Panc1 (cell line): Measurements from ENCODE around the gene H3-3A. TPM values are rescaled to one million over a fixed set of nuclear protein-coding genes. Genes with fewer than 3 reads are reported as not detected.
A peak's percentile ranks its signal among the peaks of the same experiment; 100 is the strongest.

ENCODE experiments used
- ATAC-seq: fragments of 200-7000 bp; cut with Tn5 transposase; 2 replicates; pipeline ENCODE4 v1.9.1; 2020; ENCODE audit warnings: mild to moderate bottlenecking, moderate library complexity
- BruUV-seq: library from RNA; stranded (reverse); fragments of 400-500 nt; replicated peaks from 2 replicates; lab custom pipeline; 2021; lab: Mats Ljungman, UMichigan
- CTCF ChIA-PET: fragments of 300-600 bp; sonication (Branson Sonifier 250); formaldehyde crosslinking; loops from one replicate; lab custom pipeline; 2022; ENCODE audit warnings: antibody characterized with exemption; lab: Charles Lee
- POLR2A ChIA-PET: fragments of 300-600 bp; sonication (Branson Sonifier 250); formaldehyde crosslinking; loops from one replicate; lab custom pipeline; 2022; ENCODE audit warnings: antibody characterized with exemption; lab: Charles Lee
- DNase-seq: peaks from one replicate; pipeline ENCODE4 v3.0.0-alpha.2; 2010; ENCODE audit warnings: low read depth, low spot score
- H3K27ac ChIP-seq: 2 replicates; pipeline ENCODE4 v1.5.1; 2011; ENCODE audit warnings: mild to moderate bottlenecking, low read length, inconsistent platforms
- H3K27me3 ChIP-seq: fragments of 200-500 bp; sonication (Bioruptor generic); 2 replicates; pipeline ENCODE4 v1.6.0; 2014; ENCODE audit warnings: low read length, inconsistent platforms; ENCODE audit not compliant: control insufficient read depth, insufficient read depth
- H3K36me3 ChIP-seq: fragments of 200-500 bp; sonication (Bioruptor generic); 2 replicates; pipeline ENCODE4 v1.5.1; 2014; ENCODE audit warnings: inconsistent platforms, mild to moderate bottlenecking, low read length, moderate library complexity; ENCODE audit not compliant: control insufficient read depth, insufficient read depth
- H3K4me1 ChIP-seq: 2 replicates; pipeline ENCODE4 v1.5.1; 2011; ENCODE audit warnings: inconsistent platforms, mild to moderate bottlenecking, low read length, moderate library complexity; ENCODE audit not compliant: control insufficient read depth, insufficient read depth
- H3K4me3 ChIP-seq, 2 experiments: 2 replicates each; pipeline ENCODE4 v1.5.1; 2011 to 2012; ENCODE audit warnings: low read depth in 2 of 2, low read length in 2 of 2, mild to moderate bottlenecking in 2 of 2, inconsistent platforms in 1 of 2, moderate library complexity in 1 of 2
- H3K9me3 ChIP-seq: fragments of 200-500 bp; sonication (Bioruptor generic); 2 replicates; pipeline ENCODE4 v1.5.1; 2014; ENCODE audit warnings: low read depth, mild to moderate bottlenecking, inconsistent platforms, low read length, moderate library complexity; ENCODE audit not compliant: control insufficient read depth, insufficient read depth
- CTCF ChIP-seq: fragments of 450-650 bp; IDR thresholded peaks from 2 replicates; pipeline ENCODE4 v1.5.1; 2017; ENCODE audit warnings: mild to moderate bottlenecking
- POLR2AphosphoS5 ChIP-seq: IDR thresholded peaks from 2 replicates; pipeline ENCODE4 v1.6.1; 2012; ENCODE audit warnings: mild to moderate bottlenecking, low read depth, low read length, moderate library complexity
- REST ChIP-seq, 2 experiments: IDR thresholded peaks; 2 replicates each; pipeline ENCODE4 v1.6.1; 2011 to 2012; ENCODE audit warnings: low read depth in 2 of 2, control low read depth in 1 of 2, low read length in 1 of 2, mild to moderate bottlenecking in 1 of 2, moderate library complexity in 1 of 2; ENCODE audit not compliant: insufficient read depth in 1 of 2
- SIN3A ChIP-seq: IDR thresholded peaks from 2 replicates; pipeline ENCODE4 v1.6.1; 2012; ENCODE audit warnings: low read depth, mild to moderate bottlenecking, low read length, moderate library complexity, borderline replicate concordance; ENCODE audit not compliant: insufficient read depth
- TCF7L2 ChIP-seq: IDR thresholded peaks from 2 replicates; pipeline ENCODE4 v1.6.1; 2011; ENCODE audit warnings: mild to moderate bottlenecking, low read depth, low read length, inconsistent platforms
- in situ Hi-C: cut with HindIII; loops from 2 replicates; pipeline ENCODE4 v1.10.0; 2016; ENCODE audit warnings: low sequenced_read_pairs, low pct_unique_long_range_greater_than_20kb
- intact Hi-C: fragments of 100-400 bp; cut with micrococcal nuclease; formaldehyde crosslinking; loops from one replicate; pipeline ENCODE4 v1.10.0; 2022; ENCODE audit not compliant: unreplicated experiment
- total RNA-seq: library from RNA; stranded (reverse); gene quantifications from one replicate; pipeline ENCODE4 v1.2.1, GENCODE V29; 2021; ENCODE audit not compliant: unreplicated experiment

The H3-3A gene
- total RNA-seq, 1 experiment from 2014 or later, result 404 TPM

- Histone ChIP-seq H3K36me3 (no peaks in the 10 kb centered on the region), H3K4me1 (peaks cover 13% of the 10 kb centered on the region), H3K27me3 (no peaks in the 10 kb centered on the region), H3K27ac (no peak overlapping the region), H3K9me3 (no peaks in the 10 kb centered on the region), H3K4me3 (no peak overlapping the region)
- CTCF ChIA-PET, result interaction anchor here (0.5 to 0.6 kb wide), 2 partner anchors 117 to 414 kb away, joined by 4 to 10 read pairs; no protein-coding TSS in a partner anchor
- DNase-seq (no peak), ATAC-seq (no peak)
- TF ChIP-seq CTCF (no peak), REST (IDR thresholded peaks at IDR 0.05; ENCODE audit: insufficient read depth in 1 of 2, low read depth in 2 of 2, low read length in 1 of 2) (no peak), SIN3A (no peak), TCF7L2 (no peak), POLR2AphosphoS5 (no peak)
- intact Hi-C loops (no loop called here), in situ Hi-C loops (no loop called here)
- BruUV-seq, result no TSS peak
- POLR2A ChIA-PET, result interaction anchor here (0.5 kb wide), 1 partner anchor 53 kb away, joined by 11 read pairs; no protein-coding TSS in a partner anchor
Observed at GRCh38 chr1:226107471-226108460, 45.2 kb downstream of the H3-3A start.

GRCh38 chr1:226108935-226109828, 46.7 kb downstream of the H3-3A start:
- intact Hi-C loops, result no loop called here
- ATAC-seq (peak; percentile 56), DNase-seq (no peak)
- Histone ChIP-seq H3K36me3 (no peaks in the 10 kb centered on the region), H3K27ac (0 out of 2 replicates have a peak overlapping the region, but pooled peaks have one; percentile 25), H3K9me3 (no peaks in the 10 kb centered on the region), H3K4me1 (peaks cover 13% of the 10 kb centered on the region), H3K27me3 (no peaks in the 10 kb centered on the region), H3K4me3 (peak overlapping the region; percentile 59 to 60)
- TF ChIP-seq POLR2AphosphoS5, result no peak
- CTCF ChIA-PET, result interaction anchor here (0.5 to 0.9 kb wide), 5 partner anchors 14 to 1808 kb away, joined by 3 to 4 read pairs (median 4); no protein-coding TSS in a partner anchor
- in situ Hi-C loops, result no loop called here
- BruUV-seq, result no TSS peak
- POLR2A ChIA-PET, result no interaction called here
